Activated T-helper 9 cell treated with anti-CD3 and anti-CD28 coated beads, Interleukin-2, amount 50 U/mL, for 16 hours (primary cell): ENCODE measurements around the gene RORC.
A peak's percentile ranks its signal among the peaks of the same experiment; 100 is the strongest.

Experiments
- DNase-seq: peaks from one replicate; pipeline ENCODE4 v3.0.0-alpha.2; 2020; ENCODE audit warnings: low read depth

Gene RORC

DNA sequence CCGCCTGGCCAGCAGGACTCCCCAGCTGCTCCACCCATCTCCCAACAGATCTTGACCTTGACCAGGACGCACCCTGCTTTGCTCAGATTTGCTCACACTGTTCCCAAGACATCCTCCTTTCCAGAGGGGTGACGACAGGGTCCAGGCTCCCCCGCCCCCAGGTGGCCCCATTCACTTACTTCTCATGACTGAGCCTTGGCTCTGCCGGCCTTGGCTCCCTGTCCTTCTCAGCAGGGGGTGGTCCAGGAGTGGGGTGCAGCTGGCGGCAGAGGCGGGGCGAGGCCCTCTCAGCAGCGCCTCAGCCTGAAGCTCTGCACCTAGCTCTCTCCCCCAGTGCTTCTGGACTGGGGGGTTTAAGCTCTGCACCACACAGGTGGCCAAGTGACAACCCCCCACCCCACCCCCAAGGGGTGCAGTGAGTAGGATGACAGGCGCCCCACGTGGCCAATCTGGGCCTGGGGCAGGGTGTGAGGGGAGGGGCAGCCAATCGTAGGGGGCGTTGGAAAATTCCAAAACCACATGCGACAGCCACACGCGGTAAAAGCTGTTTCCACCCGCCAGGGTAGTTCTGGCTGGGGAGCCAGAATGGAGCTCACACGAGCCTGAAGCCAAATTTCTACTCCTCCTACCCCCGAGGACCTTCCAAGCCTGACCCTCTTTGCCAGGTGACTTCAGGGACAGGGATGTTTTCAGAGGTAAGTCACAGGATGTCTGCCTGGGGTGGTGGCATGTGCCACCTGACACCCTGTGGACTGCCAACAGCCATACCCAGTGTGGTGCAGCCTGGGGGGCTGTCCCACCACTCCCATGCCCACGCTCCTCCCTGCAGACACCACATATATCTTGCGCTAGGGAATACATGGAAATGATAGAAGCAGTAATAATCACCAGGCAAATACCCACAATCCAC, 5.6 kb downstream of the RORC start:
- peak; percentile 46 for DNase-seq

DNA sequence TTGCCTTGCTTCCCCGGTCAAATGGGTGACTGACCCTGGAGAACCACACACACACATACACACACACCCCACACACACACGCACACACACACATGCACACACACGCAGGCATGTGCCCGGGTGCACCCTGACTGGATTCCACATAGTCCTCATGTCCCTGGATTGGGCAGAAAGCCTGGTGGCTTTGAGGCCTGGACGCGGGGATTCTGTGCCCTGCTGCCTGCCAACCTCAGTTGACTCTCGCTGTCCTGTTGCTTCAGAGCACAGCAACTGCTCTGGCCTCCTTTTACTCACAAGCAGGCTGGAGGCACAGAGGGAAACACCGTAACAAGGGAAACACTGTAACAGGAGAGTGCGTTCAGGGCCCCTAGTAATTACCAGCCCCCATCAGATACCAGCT, 6.4 kb downstream of the RORC start:
- no peak for DNase-seq

DNA sequence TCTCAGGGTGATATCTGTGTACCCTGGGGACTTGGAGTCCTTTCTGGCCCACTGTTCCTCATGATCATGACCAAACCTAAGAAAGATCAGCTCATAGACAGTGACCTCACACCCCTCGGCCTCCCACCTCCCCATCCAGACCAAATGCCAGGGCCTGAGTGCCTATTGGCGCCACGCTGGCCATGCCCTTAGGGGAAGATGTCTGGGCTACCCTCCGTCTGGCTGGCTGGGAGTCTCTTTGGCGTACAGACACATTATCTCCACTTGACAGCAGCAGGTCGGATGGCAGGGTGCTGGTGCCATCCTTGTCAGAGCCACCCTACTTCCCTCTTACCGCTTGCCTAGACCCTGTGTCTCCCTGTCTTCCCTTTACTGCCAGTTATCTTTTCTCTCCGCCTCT, 8.4 kb downstream of the RORC start:
- DNase-seq = no peak

DNA sequence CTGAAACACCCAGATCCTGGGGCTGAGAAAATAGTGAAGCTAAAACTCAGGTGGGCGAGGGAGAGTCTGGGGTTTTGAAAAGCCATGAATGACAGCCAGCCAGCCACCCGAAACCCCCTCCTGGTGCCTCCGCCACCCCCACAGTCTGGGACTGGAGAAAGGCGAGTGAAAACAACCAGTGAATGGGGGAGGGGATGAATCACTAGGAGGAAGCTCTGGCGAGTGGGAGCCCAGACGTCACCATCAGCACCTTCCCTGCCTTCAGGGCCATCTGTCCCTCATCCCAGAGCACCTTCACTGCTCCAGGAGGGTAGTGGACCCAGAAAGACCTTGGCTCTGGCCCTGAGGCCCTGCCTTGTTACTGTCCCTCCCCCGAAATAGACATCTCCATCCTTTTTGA, 9.2 kb downstream of the RORC start:
- DNase-seq = peak; percentile 60

DNA sequence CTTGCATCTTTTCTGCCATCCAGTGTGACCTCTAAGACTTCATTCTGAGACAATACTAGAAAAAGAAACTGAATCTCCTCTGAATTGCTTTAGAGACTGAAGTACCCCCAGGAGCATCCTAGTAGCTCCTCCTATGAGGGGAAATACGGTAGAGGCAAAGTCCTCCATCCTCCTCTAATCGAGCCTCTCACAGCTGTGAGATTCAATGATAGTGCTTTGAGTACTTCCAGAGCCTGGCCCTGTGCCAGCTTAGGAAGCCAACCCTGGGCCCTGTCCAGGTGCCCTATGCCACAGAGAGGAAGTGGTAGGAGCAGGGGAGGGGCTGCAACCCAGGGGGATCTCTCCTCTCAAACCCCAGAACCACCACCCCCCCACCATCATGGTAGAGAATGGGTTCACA, 10.7 kb downstream of the RORC start:
- no peak for DNase-seq

DNA sequence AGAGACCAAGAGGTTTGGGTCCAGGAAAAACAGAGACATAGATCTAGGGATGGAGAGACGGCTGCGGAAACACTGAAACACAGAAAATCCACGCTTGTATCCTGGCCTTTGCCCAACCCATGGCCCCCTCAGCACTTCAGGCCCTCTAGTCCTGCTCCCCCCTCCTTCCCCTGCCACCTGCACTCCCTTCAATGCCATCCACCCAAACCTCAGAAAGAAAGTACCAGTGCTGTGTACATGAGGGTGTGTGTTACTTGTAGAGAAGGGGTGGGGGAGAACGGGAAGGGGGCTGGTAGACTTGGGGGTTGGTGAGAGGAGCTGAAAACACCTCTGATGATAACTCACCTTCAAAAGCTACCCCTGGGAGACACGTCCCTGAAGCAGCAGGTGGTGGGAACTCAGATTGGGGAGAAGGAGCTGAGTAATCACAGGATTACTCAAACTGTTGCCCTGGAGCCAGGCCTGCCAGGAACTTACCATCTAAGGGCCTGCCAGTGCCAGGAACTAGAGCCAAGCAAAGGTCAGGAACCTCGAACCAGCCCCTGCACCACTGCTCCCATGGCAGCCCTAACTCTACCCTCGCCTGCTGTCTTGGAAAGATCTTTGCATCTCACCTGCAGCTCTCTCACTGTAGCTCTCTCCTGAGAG, 11.5 kb downstream of the RORC start:
- no peak for DNase-seq

DNA sequence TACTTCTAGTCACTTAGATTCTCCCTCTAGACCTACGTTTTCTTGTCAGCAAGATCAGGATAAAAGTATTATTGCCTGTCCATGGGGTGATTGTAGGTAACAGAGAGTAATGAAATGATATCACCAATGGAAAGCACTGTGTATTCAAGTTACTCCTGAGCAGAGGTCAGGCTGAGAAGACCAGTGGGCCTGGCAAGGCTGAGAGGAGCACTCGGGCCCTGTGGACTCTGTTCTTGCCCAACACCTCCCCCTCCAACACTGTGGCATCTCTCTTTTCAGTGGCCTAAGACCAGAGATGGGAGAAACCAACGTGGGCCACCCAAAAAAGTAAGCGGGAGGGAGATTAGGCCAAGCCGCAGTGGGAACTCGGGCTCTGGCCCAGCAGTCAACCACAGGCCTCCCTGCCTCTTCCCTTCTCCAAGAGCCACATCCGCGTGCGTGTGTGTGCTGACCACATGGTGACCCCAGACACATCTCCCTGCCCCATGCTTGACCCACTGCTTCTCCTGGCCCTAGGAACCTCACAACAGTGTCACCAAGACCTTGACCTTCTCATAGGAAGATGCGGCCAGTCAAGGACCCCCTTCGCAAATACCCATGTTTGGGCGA, 12.3 kb downstream of the RORC start:
- no peak for DNase-seq

- no peak for DNase-seq
These were observed 14.3 kb downstream of the RORC start for GRCh38 chr1:151817353-151817730.

GRCh38 chr1:151816548-151817352, 14.9 kb downstream of the RORC start:
- DNase-seq = no peak

DNA sequence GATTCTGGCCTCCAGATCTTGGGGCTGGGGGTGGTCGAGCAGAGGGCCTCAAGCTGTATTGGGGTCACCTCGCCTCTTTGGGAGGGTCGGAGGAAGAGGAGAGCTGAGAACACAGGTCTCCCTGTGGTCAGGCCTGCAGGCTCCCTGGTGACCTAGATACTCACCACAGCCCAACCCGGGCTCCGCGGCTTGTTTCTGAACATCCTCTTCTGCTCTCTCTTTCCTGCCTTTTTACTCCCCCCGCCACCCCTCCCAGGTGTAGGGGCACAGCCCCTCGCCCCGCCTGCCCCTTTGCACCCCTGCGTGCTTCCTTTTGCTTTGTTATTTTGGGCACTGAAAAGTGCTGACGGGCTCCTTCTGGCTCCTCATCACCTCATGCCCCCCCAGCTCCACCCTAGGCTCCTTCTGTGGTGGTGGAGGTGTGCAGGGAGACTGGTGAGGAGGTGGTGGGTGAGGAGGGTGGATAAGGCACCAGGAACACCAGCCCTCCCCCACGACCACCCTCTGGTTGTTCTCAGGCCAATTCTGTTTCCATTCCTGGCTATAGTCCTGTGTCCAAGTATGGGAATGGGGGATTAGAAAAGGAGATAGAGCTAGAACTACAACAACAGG, 15.8 kb downstream of the RORC start:
- no peak for DNase-seq

GRCh38 chr1:151814971-151815545, 16.5 kb downstream of the RORC start:
- DNase-seq = no peak

DNA sequence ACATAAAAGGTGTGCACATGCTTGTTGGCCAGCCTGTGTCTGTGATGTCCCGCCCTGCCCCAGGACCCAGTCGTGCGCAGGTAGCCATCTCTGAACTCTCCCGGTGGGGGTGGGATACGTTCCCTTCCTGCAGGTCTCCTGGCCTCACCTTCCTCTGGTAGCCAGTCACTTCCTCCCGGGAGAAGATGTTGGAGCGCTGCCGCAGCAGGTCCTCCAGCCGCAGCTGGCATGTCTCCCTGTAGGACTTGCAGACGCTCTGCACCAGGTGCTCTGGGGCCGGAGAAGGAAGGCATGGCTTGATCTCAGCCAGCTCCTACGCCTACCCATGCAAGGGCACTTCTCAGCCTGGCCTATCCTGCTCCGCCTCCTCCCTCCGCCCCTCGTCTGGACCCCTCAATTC, 17.2 kb downstream of the RORC start:
- DNase-seq = no peak

DNA sequence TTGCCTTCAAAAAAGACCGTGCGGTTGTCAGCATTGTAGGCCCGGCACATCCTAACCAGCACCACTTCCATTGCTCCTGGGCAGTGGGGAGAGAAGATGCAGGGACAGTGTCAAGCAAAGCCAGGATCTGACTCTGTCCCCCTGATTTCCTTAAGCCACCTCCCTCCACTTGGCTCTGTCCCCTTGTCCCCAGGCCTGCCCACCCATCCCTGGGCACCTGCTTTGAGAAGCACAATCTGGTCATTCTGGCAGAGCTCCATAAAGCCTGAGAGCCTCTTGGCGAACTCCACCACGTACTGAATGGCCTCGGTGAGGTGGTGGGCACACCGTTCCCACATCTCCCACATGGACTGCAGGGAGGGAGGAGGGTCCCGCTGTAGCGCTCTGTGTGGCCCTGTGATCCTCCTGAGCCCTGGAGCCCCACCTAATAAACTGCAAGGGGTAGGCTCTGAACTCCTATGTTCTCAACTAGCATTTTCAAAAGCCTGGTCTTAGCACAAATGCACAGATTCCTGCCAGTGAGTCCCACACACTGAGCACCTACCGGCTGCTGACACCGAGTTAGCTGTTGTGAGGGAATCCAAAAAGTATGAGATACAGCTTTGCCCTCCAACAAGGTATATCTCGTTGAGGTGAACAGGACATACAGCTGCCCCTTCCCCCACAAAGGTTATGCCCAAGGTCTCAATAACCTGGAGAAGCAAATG, 18.2 kb downstream of the RORC start:
- DNase-seq = no peak

DNA sequence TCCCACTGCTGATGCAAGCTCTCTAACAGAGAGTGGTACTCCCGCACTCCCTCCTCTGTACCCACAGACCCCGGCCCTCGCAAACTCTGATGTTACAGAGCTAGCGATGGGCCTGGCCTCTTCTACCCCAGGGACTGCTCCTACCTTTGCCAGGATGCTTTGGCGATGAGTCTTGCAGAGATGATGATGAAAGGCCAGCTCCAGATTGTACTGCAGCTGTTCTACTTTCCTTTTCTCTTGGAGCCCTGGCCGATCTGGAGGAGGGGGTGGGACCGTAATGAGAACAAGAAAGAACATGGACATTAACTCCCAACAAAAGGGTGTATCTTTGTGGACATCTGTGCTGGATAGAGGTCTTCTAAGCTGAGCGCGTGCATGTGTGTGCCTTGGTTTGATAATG, 20.4 kb downstream of the RORC start:
- DNase-seq = no peak

DNA sequence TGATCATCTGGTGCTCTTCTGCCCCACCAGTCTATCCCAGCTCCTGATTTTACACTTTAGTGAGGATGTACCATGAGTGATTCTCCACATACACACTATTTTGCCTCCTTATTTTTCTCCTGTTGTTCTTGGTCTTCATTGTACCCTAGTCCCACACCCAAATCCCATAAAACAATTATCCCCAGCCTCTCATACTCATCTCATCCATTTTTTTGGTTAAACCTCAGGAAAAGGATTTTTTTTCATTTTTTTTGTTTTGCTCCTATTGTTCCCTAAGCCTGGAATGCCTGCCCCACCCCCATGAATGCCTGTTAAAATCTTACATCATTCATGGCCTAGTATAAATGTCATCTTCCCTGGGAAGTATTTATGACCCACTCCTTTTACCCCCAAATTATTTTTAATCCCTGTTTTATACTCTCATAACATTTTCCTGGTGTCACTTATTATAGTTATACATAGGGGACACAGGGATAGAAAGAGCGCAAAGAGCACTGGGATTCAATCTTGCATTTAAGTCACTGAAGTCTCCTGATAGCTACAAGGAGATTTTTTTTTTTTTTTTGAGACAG, 21.5 kb downstream of the RORC start:
- DNase-seq = no peak

- DNase-seq = no peak
These were observed 22.2 kb downstream of the RORC start for GRCh38 chr1:151809290-151809984.

GRCh38 chr1:151807766-151808165, 23.8 kb downstream of the RORC start:
- no peak for DNase-seq

DNA sequence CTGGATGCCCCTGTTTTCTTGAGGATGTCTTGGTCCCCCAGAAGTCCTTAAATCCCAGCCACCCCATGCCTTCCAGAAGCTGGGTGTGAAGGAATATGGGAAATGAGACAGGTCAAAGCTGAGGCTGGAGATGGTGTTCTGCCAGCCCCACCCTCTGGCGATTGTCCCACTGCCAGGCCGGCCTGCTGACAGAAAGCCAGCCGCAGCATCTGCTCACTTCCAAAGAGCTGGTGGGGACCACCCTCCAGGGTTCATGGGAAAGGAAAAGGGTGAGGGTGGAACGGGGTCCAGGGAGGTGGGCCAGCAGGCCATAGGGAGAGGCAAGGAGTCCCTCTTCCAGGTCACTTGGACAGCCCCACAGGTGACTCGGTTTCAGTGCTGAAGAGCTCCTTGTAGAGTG, 24.5 kb downstream of the RORC start:
- DNase-seq = no peak

DNA sequence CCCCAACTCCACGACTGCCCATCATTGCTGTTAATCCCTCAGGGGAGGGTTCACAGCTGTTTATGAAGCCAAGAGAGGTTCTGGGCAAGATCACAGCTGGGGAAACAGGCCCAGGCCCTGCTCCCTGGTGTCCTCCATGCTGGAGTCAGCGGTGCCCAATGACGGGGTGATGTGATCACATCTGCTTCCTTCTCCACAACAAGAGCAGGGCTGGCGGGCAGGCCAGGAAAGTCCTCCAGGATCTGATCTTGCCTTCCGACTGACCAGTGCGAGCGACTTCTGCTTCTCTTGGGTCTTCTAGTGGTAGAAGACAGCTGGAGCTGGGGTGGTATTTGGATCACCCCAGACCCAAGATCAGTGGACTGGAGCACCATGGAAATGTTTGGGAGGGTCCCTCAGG, 25.4 kb downstream of the RORC start:
- DNase-seq = no peak
